A549 (cell line): Measurements from ENCODE around the gene RAP1A. TPM values are rescaled to one million over a fixed set of nuclear protein-coding genes. Genes with fewer than 3 reads are reported as not detected.
A peak's percentile ranks its signal among the peaks of the same experiment; 100 is the strongest.

Source experiments
- ATAC-seq, 2 experiments: fragments of 200-7000 bp in 1 of 2; fragments of >200 bp in 1 of 2; cut with Nextera tagmentation in 1 of 2; cut with Tn5 transposase in 1 of 2; 3 replicates each; pipeline versions ENCODE4 v1.8.0 to v1.9.1; 2018 to 2020; ENCODE audit warnings: mild to moderate bottlenecking in 1 of 2, moderate library complexity in 1 of 2
- CTCF ChIA-PET: fragments of 300-600 bp; sonication (Branson Sonifier 250); formaldehyde crosslinking; extraction: SDS; loops from one replicate; lab custom pipeline; 2021; ENCODE audit warnings: antibody characterized with exemption, inconsistent platforms; lab: Yijun Ruan, JAX
- POLR2A ChIA-PET: fragments of 350-600 bp; formaldehyde crosslinking; extraction: SDS; loops from one replicate; lab custom pipeline; 2021; ENCODE audit warnings: antibody characterized with exemption, inconsistent platforms; lab: Yijun Ruan, JAX
- DNase-seq, 2 experiments: peaks; one replicate each; pipeline versions ENCODE4 v3.0.0 to v3.0.0-alpha.2; 2011 to 2016; ENCODE audit warnings: low read depth in 1 of 2, low spot score in 1 of 2
- FAIRE-seq: peaks from 2 replicates; lab custom pipeline; 2011; peaks lifted over from hg19 to GRCh38; lab: Jason Lieb, UNC
- H3K27ac ChIP-seq, 2 experiments: fragments of >200 bp; sonication (Bioruptor Twin); formaldehyde crosslinking; 3 replicates each; pipeline ENCODE4 v1.5.1; 2016 to 2017
- H3K4me1 ChIP-seq: fragments of >200 bp; sonication (Bioruptor Twin); formaldehyde crosslinking; 3 replicates; pipeline ENCODE4 v1.6.1; 2016
- H3K4me2 ChIP-seq: fragments of >200 bp; sonication (Bioruptor Twin); formaldehyde crosslinking; 3 replicates; pipeline ENCODE4 v1.6.1; 2016
- H3K4me3 ChIP-seq: fragments of >200 bp; sonication (Bioruptor Twin); formaldehyde crosslinking; 3 replicates; pipeline ENCODE4 v1.5.1; 2016
- H3K9me3 ChIP-seq: fragments of >200 bp; sonication (Bioruptor Twin); formaldehyde crosslinking; 3 replicates; pipeline ENCODE4 v1.6.1; 2016
- BHLHE40 ChIP-seq: IDR thresholded peaks from 2 replicates; pipeline ENCODE4 v1.6.1; 2012; ENCODE audit warnings: low read depth, low read length, inconsistent platforms
- CBX8 ChIP-seq: fragments of 200-600 bp; sonication (generic); IDR thresholded peaks from 2 replicates; pipeline ENCODE4 v1.6.1; 2016
- CEBPB ChIP-seq, 2 experiments: fragments of >200 bp in 1 of 2; sonication (Bioruptor Twin) in 1 of 2; formaldehyde crosslinking in 1 of 2; IDR thresholded peaks; 2 replicates each; pipeline ENCODE4 v1.6.1; 2012 to 2016
- CHD4 ChIP-seq: fragments of 200-600 bp; sonication (generic); IDR thresholded peaks from 2 replicates; pipeline ENCODE4 v1.6.1; 2016; ENCODE audit warnings: antibody characterized with exemption, mild to moderate bottlenecking, borderline replicate concordance
- EHF ChIP-seq: fragments of 250-450 bp; sonication (Bioruptor Pico); IDR thresholded peaks from 2 replicates; pipeline ENCODE4 v1.5.0; 2020; ENCODE audit warnings: mild to moderate bottlenecking
- EHMT2 ChIP-seq: fragments of 200-600 bp; sonication (generic); IDR thresholded peaks from 2 replicates; pipeline ENCODE4 v1.6.1; 2016; ENCODE audit warnings: antibody characterized with exemption, low read depth, mild to moderate bottlenecking, moderate library complexity
- FOSB ChIP-seq: fragments of 250-450 bp; sonication (Bioruptor Pico); IDR thresholded peaks from 2 replicates; pipeline ENCODE4 v1.5.0; 2020; ENCODE audit warnings: mild to moderate bottlenecking, moderate library complexity
- FOSL2 ChIP-seq, 2 experiments: fragments of 450-650 bp in 1 of 2; fragments of >200 bp in 1 of 2; sonication (Bioruptor Twin) in 1 of 2; formaldehyde crosslinking; IDR thresholded peaks; 2 replicates each; pipeline versions ENCODE4 v1.5.0 to v1.6.1; 2016 to 2020; ENCODE audit warnings: mild to moderate bottlenecking in 1 of 2, moderate library complexity in 1 of 2
- FOXS1 ChIP-seq: fragments of 250-450 bp; sonication (Bioruptor Pico); IDR thresholded peaks from 2 replicates; pipeline ENCODE4 v1.5.0; 2020; ENCODE audit warnings: mild to moderate bottlenecking, moderate library complexity
- GATA3 ChIP-seq: IDR thresholded peaks from 2 replicates; pipeline ENCODE4 v1.6.1; 2012; ENCODE audit warnings: borderline replicate concordance
- HOXB5 ChIP-seq: fragments of 250-450 bp; sonication (Bioruptor Pico); IDR thresholded peaks from 2 replicates; pipeline ENCODE4 v1.5.0; 2020; ENCODE audit warnings: mild to moderate bottlenecking, moderate library complexity
- JUNB ChIP-seq: fragments of >200 bp; sonication (Bioruptor Twin); formaldehyde crosslinking; IDR thresholded peaks from 2 replicates; pipeline ENCODE4 v1.6.1; 2016
- KDM5A ChIP-seq: fragments of 200-600 bp; sonication (generic); IDR thresholded peaks from 2 replicates; pipeline ENCODE4 v1.6.1; 2016; ENCODE audit warnings: antibody characterized with exemption, mild to moderate bottlenecking
- NR3C1 ChIP-seq: fragments of >200 bp; sonication (Bioruptor Twin); formaldehyde crosslinking; IDR thresholded peaks from 3 replicates; pipeline ENCODE4 v1.6.1; 2017
- POLR2A ChIP-seq: IDR thresholded peaks from 2 replicates; pipeline ENCODE4 v1.6.1; 2012; ENCODE audit warnings: mild to moderate bottlenecking, low read length
- POLR2AphosphoS2 ChIP-seq: conservative IDR thresholded peaks from 2 replicates; pipeline ENCODE4 v1.6.1; 2012; ENCODE audit warnings: low read length, improper control_type of control experiment, inconsistent platforms
- RAD21 ChIP-seq, 2 experiments: fragments of >200 bp in 1 of 2; sonication (Bioruptor Twin) in 1 of 2; formaldehyde crosslinking in 1 of 2; IDR thresholded peaks in 1 of 2; conservative IDR thresholded peaks in 1 of 2; 2 replicates in 1 of 2; 3 replicates in 1 of 2; pipeline ENCODE4 v1.6.1; 2012 to 2018; ENCODE audit warnings: inconsistent platforms in 1 of 2
- RARB ChIP-seq: fragments of 250-450 bp; sonication (Bioruptor Pico); IDR thresholded peaks from 2 replicates; pipeline ENCODE4 v1.8.0; 2021; ENCODE audit warnings: mild to moderate bottlenecking, moderate library complexity
- RCOR1 ChIP-seq: fragments of 150-350 bp; IDR thresholded peaks from 2 replicates; pipeline ENCODE4 v1.6.1; 2014; ENCODE audit warnings: antibody characterized with exemption, low read length, low read depth
- SMC3 ChIP-seq: fragments of >200 bp; sonication (Bioruptor Twin); formaldehyde crosslinking; IDR thresholded peaks from 3 replicates; pipeline ENCODE4 v1.6.1; 2018; ENCODE audit warnings: inconsistent platforms
- SREBF2 ChIP-seq: fragments of 450-650 bp; IDR thresholded peaks from 2 replicates; pipeline ENCODE4 v1.6.1; 2014; ENCODE audit warnings: mild to moderate bottlenecking, moderate library complexity
- TFCP2L1 ChIP-seq: fragments of 250-450 bp; sonication (Bioruptor Pico); IDR thresholded peaks from 2 replicates; pipeline ENCODE4 v1.5.0; 2021; ENCODE audit warnings: mild to moderate bottlenecking
- TP53 ChIP-seq: fragments of 250-450 bp; sonication (Bioruptor Pico); IDR thresholded peaks from 2 replicates; pipeline ENCODE4 v1.5.0; 2021; ENCODE audit warnings: mild to moderate bottlenecking, moderate library complexity
- ZC3H11A ChIP-seq: fragments of 450-650 bp; IDR thresholded peaks from 2 replicates; pipeline ENCODE4 v1.6.1; 2014; ENCODE audit warnings: antibody characterized with exemption, mild to moderate bottlenecking
- ZNF302 ChIP-seq: fragments of 250-450 bp; sonication (Bioruptor Pico); IDR thresholded peaks from 2 replicates; pipeline ENCODE4 v1.9.0; 2021; ENCODE audit warnings: inconsistent platforms, mild to moderate bottlenecking, moderate library complexity
- WGBS: methylation state at CpG from one replicate; pipeline ENCODE4 v1.1.6; 2017; ENCODE audit errors: missing lambda C conversion rate; 5-methylcytosine and 5-hydroxymethylcytosine counted together
- polyA plus RNA-seq, 4 experiments: library from polyadenylated mRNA; depleted of rRNA in 3 of 4; stranded (reverse); fragments of >200 nt; fragmentation: RNase III in 1 of 4; extraction: RNeasy Plus Mini Kit Qiagen cat#74134 plus additional on column Dnase treatment in 1 of 4; gene quantifications; 2 replicates in 3 of 4; 3 replicates in 1 of 4; pipeline ENCODE4 v1.2.3, GENCODE V29; 2011 to 2017
- TF ChIP-seq, protein P1 (sequence below): fragments of 200-600 bp; sonication (generic); IDR thresholded peaks from 2 replicates; pipeline ENCODE4 v1.6.1; 2016; ENCODE audit warnings: antibody characterized with exemption, mild to moderate bottlenecking, moderate library complexity
- TF ChIP-seq, protein P2 (sequence below): fragments of 250-450 bp; sonication (Bioruptor Pico); IDR thresholded peaks from 2 replicates; pipeline ENCODE4 v1.5.0; 2021; ENCODE audit warnings: mild to moderate bottlenecking, moderate library complexity, borderline replicate concordance
- TF ChIP-seq, protein P3 (sequence below): fragments of >200 bp; sonication (Bioruptor Twin); formaldehyde crosslinking; IDR thresholded peaks from 3 replicates; pipeline ENCODE4 v1.6.1; 2016
- TF ChIP-seq, protein P4 (sequence below): fragments of 250-450 bp; sonication (Bioruptor Pico); IDR thresholded peaks from 2 replicates; pipeline ENCODE4 v1.5.0; 2020; ENCODE audit warnings: low read depth, mild to moderate bottlenecking, moderate library complexity
- TF ChIP-seq, protein P5 (sequence below): IDR thresholded peaks from 2 replicates; pipeline ENCODE4 v1.6.1; 2012; ENCODE audit warnings: low read depth, borderline replicate concordance

The RAP1A gene
- polyA plus RNA-seq, 2 of the 4 experiments (the other 2 are of a cell fraction) = 37.1 to 39.8 TPM

DNA sequence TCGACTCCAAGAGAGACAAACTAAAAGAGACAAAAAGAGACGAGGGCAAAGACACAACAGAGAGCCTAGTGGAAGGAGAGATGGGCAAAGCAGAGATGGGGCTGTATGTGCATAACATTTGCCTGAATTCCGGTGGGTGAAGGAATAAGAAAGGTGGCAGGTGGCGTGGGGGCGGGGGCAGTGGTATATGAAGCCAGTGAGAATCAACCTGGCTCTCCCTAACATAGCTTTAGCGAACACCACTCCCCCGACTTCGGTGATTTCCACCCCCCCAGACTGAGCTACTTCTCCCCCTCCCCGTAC is 118.5 kb downstream of the RAP1A start:
- 74% methylated on average over 8 of the region's 9 CpGs for WGBS
- FAIRE-seq = no peak
- ChIA-PET POLR2A (interaction anchor here (1.2 to 2.2 kb wide), 3 partner anchors 11 to 197 kb away, joined by 3 to 12 read pairs (median 3); no protein-coding TSS in a partner anchor), CTCF (interaction anchor here (0.6 to 9.0 kb wide), 5 partner anchors 9 to 256 kb away, joined by 3 to 47 read pairs (median 4); no protein-coding TSS in a partner anchor)
- Histone ChIP-seq H3K9me3 (no peaks in the 10 kb centered on the region), H3K27ac (peak overlapping the region; percentile 78 to 95; a peak in 5 of 6 replicates), H3K4me3 (peak overlapping the region; percentile 54), H3K4me1 (peaks cover 10% of the 10 kb centered on the region; the same call in 2 of the 3 replicates), H3K4me2 (peak overlapping the region; percentile 100)
- ATAC-seq = no peak
- DNase-seq = no peak
- TF ChIP-seq ZC3H11A (no peak), RAD21 (conservative IDR thresholded peaks at IDR 0.05 in 1 of 2, IDR thresholded peaks at IDR 0.05 in 1 of 2) (no peak), KDM5A (no peak), POLR2A (no peak), RCOR1 (no peak), CHD4 (no peak), SREBF2 (no peak), CBX8 (no peak), NR3C1 (no peak), TP53 (CRISPR knock-in tag) (no peak), POLR2AphosphoS2 (no peak), FOXS1 (CRISPR knock-in tag) (no peak)
- TF ChIP-seq, protein P1, sequence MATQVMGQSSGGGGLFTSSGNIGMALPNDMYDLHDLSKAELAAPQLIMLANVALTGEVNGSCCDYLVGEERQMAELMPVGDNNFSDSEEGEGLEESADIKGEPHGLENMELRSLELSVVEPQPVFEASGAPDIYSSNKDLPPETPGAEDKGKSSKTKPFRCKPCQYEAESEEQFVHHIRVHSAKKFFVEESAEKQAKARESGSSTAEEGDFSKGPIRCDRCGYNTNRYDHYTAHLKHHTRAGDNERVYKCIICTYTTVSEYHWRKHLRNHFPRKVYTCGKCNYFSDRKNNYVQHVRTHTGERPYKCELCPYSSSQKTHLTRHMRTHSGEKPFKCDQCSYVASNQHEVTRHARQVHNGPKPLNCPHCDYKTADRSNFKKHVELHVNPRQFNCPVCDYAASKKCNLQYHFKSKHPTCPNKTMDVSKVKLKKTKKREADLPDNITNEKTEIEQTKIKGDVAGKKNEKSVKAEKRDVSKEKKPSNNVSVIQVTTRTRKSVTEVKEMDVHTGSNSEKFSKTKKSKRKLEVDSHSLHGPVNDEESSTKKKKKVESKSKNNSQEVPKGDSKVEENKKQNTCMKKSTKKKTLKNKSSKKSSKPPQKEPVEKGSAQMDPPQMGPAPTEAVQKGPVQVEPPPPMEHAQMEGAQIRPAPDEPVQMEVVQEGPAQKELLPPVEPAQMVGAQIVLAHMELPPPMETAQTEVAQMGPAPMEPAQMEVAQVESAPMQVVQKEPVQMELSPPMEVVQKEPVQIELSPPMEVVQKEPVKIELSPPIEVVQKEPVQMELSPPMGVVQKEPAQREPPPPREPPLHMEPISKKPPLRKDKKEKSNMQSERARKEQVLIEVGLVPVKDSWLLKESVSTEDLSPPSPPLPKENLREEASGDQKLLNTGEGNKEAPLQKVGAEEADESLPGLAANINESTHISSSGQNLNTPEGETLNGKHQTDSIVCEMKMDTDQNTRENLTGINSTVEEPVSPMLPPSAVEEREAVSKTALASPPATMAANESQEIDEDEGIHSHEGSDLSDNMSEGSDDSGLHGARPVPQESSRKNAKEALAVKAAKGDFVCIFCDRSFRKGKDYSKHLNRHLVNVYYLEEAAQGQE = no peak

DNA sequence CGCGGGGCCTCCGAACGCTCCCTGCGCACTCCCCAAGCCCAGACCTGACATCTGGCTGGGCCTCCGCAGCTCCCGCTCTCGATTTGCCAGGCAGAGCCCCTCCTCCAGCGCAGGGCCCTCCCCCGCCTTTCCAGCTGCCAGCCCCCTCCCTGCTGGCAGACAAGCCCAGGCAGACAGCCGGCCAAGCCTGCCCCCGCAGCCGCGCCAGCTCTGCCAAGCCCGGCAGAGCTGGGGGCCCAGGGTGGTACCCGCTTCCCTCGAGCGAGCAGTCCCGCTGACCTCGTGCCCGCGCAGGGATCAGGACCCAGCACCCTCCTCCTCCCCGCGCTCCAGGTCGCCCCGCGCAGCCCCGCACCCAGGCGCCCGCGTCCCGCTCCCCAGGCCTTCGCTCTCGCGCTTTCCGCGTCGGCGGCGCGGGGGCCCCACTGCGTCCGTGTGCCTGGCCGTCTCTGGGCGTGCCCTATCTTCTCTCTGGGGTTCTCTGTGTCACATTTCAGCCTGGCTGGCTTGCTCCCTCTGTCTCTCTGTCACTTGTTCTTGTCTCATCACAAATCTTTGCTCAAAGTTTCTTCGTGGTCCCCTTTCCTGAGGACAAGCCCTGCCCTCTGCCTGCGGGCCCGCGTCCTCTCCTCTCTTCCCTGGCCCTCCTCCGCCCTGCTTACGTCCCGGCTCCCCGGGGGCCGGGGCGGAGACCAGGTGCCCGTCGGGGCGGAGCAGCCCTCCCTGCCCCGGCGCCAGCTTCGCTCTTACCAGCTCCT is 119.0 kb downstream of the RAP1A start:
- FAIRE-seq (no peak), DNase-seq (peak; percentile 22 to 67), ATAC-seq (peak; percentile 76)
- ChIA-PET CTCF (interaction anchor here (0.6 to 9.0 kb wide), 7 partner anchors 9 to 257 kb away, joined by 3 to 47 read pairs (median 4); no protein-coding TSS in a partner anchor), POLR2A (interaction anchor here (1.0 to 2.2 kb wide), 4 partner anchors 12 to 197 kb away, joined by 3 to 12 read pairs (median 3); no protein-coding TSS in a partner anchor)
- Histone ChIP-seq H3K27ac (peak overlapping the region; percentile 78 to 95), H3K4me2 (peak overlapping the region; percentile 100), H3K4me1 (peaks cover 10% of the 10 kb centered on the region; the same call in 2 of the 3 replicates), H3K9me3 (no peaks in the 10 kb centered on the region), H3K4me3 (peak overlapping the region; percentile 54)
- 0% methylated on average over 15 of the region's 61 CpGs for WGBS
- no peak for TF ChIP-seq ZNF302
- TF ChIP-seq GATA3 = no peak
- TF ChIP-seq HOXB5 (CRISPR knock-in tag) = no peak
- no peak for TF ChIP-seq BHLHE40
- TF ChIP-seq, protein P2, sequence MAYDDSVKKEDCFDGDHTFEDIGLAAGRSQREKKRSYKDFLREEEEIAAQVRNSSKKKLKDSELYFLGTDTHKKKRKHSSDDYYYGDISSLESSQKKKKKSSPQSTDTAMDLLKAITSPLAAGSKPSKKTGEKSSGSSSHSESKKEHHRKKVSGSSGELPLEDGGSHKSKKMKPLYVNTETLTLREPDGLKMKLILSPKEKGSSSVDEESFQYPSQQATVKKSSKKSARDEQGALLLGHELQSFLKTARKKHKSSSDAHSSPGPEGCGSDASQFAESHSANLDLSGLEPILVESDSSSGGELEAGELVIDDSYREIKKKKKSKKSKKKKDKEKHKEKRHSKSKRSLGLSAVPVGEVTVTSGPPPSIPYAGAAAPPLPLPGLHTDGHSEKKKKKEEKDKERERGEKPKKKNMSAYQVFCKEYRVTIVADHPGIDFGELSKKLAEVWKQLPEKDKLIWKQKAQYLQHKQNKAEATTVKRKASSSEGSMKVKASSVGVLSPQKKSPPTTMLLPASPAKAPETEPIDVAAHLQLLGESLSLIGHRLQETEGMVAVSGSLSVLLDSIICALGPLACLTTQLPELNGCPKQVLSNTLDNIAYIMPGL (CRISPR knock-in tag) = no peak
- TF ChIP-seq, protein P3, sequence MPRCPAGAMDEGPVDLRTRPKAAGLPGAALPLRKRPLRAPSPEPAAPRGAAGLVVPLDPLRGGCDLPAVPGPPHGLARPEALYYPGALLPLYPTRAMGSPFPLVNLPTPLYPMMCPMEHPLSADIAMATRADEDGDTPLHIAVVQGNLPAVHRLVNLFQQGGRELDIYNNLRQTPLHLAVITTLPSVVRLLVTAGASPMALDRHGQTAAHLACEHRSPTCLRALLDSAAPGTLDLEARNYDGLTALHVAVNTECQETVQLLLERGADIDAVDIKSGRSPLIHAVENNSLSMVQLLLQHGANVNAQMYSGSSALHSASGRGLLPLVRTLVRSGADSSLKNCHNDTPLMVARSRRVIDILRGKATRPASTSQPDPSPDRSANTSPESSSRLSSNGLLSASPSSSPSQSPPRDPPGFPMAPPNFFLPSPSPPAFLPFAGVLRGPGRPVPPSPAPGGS = 0 out of 3 replicates have a peak, but pooled peaks have one; percentile 3
- no peak for TF ChIP-seq FOSB
- no peak for TF ChIP-seq FOSL2 (IDR thresholded peaks at IDR 0.05)
- no peak for TF ChIP-seq FOSL2 (CRISPR knock-in tag; IDR thresholded peaks at IDR 0.05)
- TF ChIP-seq, protein P4, sequence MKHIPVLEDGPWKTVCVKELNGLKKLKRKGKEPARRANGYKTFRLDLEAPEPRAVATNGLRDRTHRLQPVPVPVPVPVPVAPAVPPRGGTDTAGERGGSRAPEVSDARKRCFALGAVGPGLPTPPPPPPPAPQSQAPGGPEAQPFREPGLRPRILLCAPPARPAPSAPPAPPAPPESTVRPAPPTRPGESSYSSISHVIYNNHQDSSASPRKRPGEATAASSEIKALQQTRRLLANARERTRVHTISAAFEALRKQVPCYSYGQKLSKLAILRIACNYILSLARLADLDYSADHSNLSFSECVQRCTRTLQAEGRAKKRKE (CRISPR knock-in tag) = no peak
- no peak for TF ChIP-seq TFCP2L1 (CRISPR knock-in tag)
- TF ChIP-seq EHF (CRISPR knock-in tag) = no peak
- no peak for TF ChIP-seq CEBPB (IDR thresholded peaks at IDR 0.05)
- no peak for TF ChIP-seq RARB (CRISPR knock-in tag)
- no peak for TF ChIP-seq RAD21 (conservative IDR thresholded peaks at IDR 0.05 in 1 of 2, IDR thresholded peaks at IDR 0.05 in 1 of 2)
- TF ChIP-seq SMC3 = no peak
- TF ChIP-seq EHMT2 = no peak
- no peak for TF ChIP-seq CHD4
- TF ChIP-seq, protein P5, sequence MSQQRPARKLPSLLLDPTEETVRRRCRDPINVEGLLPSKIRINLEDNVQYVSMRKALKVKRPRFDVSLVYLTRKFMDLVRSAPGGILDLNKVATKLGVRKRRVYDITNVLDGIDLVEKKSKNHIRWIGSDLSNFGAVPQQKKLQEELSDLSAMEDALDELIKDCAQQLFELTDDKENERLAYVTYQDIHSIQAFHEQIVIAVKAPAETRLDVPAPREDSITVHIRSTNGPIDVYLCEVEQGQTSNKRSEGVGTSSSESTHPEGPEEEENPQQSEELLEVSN = 0 out of 2 replicates have a peak, but pooled peaks have one; percentile 26
- no peak for TF ChIP-seq JUNB
